ENCODE data around the gene SEC16A. TPM values are rescaled to one million over a fixed set of nuclear protein-coding genes. Genes with fewer than 3 reads are reported as not detected.

SEC16A gene
- total and polyA plus RNA-seq, 2 donors (not counting 3 experiments of a cell fraction or from before 2014, with no cell fraction given) = 34.5 to 80.6 TPM

- H3K9me1 ChIP-seq (replicated peaks; ENCODE audit: control insufficient read depth, extremely low read depth, insufficient read depth, low read length) = no peaks in the 10 kb centered on the region
- no peak overlapping the region for H2AFZ ChIP-seq (ENCODE audit: low read depth, low read length)
- peaks cover 79% of the 10 kb centered on the region for H3K79me2 ChIP-seq (ENCODE audit: control insufficient read depth, insufficient read depth, low read length)
- ChIA-PET POLR2A (no interaction called here), CTCF (no interaction called here)
- H3K9me3 ChIP-seq (replicated peaks; ENCODE audit: control insufficient read depth, insufficient read depth, low read length) = no peaks in the 10 kb centered on the region
- peaks cover 25 to 58% of the 10 kb centered on the region in 2 experiments for H3K36me3 ChIP-seq (ENCODE audit: control insufficient read depth in 2 of 2, extremely low read depth in 1 of 2, insufficient read depth in 2 of 2, low read length in 2 of 2)
- no peak overlapping the region for H3K4me2 ChIP-seq (ENCODE audit: insufficient read depth, low read length)
- no TSS peak for BruUV-seq (replicated peaks)
- no peak for FAIRE-seq
- no peak overlapping the region for H3K27ac ChIP-seq (ENCODE audit: insufficient read depth, low read depth, low read length)
- intact Hi-C loops (cut with micrococcal nuclease) (no loop called here), dilution Hi-C loops (cut with MboI; ENCODE audit: extremely low pct_ligation_motif_present, low sequenced_read_pairs) (no loop called here)
- H3K9ac ChIP-seq (replicated peaks; ENCODE audit: extremely low read depth, insufficient read depth, low read length) = no peak overlapping the region
- TF ChIP-seq CTCF (IDR thresholded peaks at IDR 0.05; ENCODE audit: extremely low read depth in 1 of 2, insufficient read depth in 1 of 2, low read depth in 1 of 2, low read length in 2 of 2) = no peak
- TF ChIP-seq EZH2 (IDR thresholded peaks at IDR 0.05; ENCODE audit: borderline replicate concordance, low read depth, low read length, severe bottlenecking) = no peak
- TF ChIP-seq POLR2AphosphoS5 (IDR thresholded peaks at IDR 0.05; ENCODE audit: insufficient read depth, low read depth, low read length) = no peak
- TF ChIP-seq JUN (IDR thresholded peaks at IDR 0.05; ENCODE audit: borderline replicate concordance, insufficient read depth, insufficient read length, low read depth) = no peak
- no peak for TF ChIP-seq GATA2 (IDR thresholded peaks at IDR 0.05; ENCODE audit: insufficient read depth, insufficient read length, low read depth, low read length)
- TF ChIP-seq POLR2A (IDR thresholded peaks at IDR 0.05; ENCODE audit: low read depth, low read length) = no peak
- no peak for TF ChIP-seq MAX (IDR thresholded peaks at IDR 0.05; ENCODE audit: insufficient read depth, insufficient read length)
- TF ChIP-seq FOS (IDR thresholded peaks at IDR 0.05; ENCODE audit: borderline replicate concordance, insufficient read depth, low read length) = no peak
- no peak for TF ChIP-seq MYC (IDR thresholded peaks at IDR 0.05; ENCODE audit: low read depth, low read length)
- H3K27me3 ChIP-seq (ENCODE audit: control insufficient read depth in 2 of 2, insufficient read depth in 2 of 2, low read length in 2 of 2) = no peaks in the 10 kb centered on the region
- no peak for DNase-seq (ENCODE audit: low read depth, low spot score)
- peaks cover 3% of the 10 kb centered on the region for H3K4me1 ChIP-seq (ENCODE audit: control insufficient read depth, extremely low read depth, insufficient read depth, low read length)
- H4K20me1 ChIP-seq (replicated peaks; ENCODE audit: control insufficient read depth, extremely low read depth, insufficient read depth, low read length) = no peaks in the 10 kb centered on the region
- H3K4me3 ChIP-seq (replicated peaks in 1 of 3; ENCODE audit: insufficient read depth in 1 of 3, low read depth in 1 of 3, low read length in 3 of 3) = no peak overlapping the region
These were observed 6.3 kb downstream of the SEC16A start for GRCh38 chr9:136476369-136477150.

Data from endothelial cell of umbilical vein (primary cell).